GM12865 (cell line): ENCODE results near the gene KIF26B.

Source experiments
- DNase-seq: peaks from one replicate; pipeline ENCODE4 v3.0.0; 2010; ENCODE audit warnings: low read depth
- H3K4me3 ChIP-seq: 2 replicates; pipeline ENCODE4 v1.5.1; 2011; ENCODE audit warnings: mild to moderate bottlenecking, low read depth, low read length, control low read depth
- TF ChIP-seq, protein P1 (sequence below): IDR thresholded peaks from 2 replicates; pipeline ENCODE4 v1.5.1; 2011; ENCODE audit warnings: low read length, control low read depth, low read depth, inconsistent platforms; ENCODE audit not compliant: insufficient read depth; ENCODE audit errors: missing control alignments

The KIF26B gene

DNA sequence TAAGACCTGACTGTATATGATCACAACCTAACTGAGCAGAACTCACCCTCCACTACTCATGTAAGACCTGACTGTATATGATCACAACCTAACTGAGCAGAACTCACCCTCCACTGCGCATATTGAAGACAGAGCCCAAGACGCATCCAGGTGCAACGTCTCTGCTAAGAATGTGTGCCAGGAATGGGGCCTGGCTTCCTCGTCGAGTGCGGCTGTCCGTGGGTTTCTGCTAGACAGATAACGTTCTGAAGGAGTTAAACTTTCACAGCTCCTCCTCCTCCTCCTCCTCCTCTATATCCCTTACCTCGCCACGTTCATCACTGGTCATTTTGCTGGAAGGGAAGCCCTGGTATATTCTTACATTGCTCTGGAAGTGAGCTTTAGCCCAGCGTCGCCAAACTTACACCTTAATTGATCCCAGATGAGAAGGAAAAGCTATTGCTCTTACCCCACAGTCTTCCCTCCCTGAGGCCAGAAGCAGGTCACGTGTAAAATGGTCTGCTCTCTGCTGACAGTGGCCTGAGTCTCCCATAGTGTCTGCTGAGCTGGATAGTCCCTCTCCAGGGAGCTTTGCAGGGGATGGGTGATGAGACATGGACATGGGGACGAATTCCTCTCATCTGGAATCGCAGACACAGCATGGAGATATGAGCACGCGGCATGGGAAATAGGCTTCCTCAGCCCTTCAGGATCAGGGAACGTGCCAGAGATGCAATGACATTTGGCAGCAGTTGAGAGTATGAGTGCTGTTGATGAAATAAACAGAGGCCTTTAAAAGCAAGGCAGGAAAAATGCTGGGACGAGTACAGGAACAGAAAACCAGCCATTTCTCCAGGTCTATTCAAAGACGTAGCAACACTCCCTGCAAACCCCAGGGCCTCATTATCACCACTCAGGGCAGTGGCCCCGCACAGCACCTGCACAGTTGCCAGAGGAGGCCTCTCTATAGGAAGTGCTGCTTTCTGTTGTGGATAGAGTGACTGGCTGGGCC, 528.1 kb downstream of the KIF26B start:
- no peak overlapping the region for H3K4me3 ChIP-seq
- TF ChIP-seq, protein P1, sequence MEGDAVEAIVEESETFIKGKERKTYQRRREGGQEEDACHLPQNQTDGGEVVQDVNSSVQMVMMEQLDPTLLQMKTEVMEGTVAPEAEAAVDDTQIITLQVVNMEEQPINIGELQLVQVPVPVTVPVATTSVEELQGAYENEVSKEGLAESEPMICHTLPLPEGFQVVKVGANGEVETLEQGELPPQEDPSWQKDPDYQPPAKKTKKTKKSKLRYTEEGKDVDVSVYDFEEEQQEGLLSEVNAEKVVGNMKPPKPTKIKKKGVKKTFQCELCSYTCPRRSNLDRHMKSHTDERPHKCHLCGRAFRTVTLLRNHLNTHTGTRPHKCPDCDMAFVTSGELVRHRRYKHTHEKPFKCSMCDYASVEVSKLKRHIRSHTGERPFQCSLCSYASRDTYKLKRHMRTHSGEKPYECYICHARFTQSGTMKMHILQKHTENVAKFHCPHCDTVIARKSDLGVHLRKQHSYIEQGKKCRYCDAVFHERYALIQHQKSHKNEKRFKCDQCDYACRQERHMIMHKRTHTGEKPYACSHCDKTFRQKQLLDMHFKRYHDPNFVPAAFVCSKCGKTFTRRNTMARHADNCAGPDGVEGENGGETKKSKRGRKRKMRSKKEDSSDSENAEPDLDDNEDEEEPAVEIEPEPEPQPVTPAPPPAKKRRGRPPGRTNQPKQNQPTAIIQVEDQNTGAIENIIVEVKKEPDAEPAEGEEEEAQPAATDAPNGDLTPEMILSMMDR, result no peak
- no peak for DNase-seq

DNA sequence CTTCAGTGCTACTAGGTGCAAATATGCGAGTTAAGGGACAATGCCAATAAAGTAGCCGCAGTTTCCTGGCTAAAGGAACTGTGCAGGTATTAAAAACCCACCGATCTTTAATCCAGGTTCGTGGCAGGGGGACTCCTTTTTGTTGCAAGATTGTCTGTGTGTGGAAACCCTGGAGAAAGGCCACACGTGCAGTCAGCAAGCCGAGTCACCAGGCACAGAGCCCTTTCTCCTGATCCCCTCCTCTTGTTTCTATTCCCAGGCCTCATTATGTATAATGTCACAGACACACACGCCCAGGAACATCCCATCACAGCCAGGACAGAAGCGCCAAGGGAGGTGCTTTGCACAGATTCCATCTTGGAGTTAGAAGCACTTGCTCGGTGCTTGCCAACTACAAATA, 528.9 kb downstream of the KIF26B start:
- no peak for DNase-seq
- no peak overlapping the region for H3K4me3 ChIP-seq
- TF ChIP-seq, protein P1, result no peak

DNA sequence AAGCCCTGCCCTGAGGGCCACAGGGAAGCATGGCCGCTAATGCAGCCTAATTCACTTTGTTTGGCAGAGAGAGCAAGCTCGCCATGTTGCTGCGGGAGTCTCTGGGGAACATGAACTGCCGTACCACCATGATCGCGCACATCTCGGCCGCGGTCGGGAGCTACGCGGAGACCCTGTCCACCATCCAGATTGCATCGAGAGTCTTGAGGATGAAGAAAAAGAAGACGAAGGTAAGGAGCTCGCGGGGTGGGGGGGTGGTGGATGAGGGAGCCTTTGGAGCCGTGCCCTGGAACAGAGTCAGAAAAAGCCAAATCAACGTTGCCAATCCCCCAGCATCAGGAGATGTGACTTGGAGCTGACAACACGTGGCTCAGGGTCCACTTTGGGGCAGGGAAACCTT, 529.4 kb downstream of the KIF26B start:
- TF ChIP-seq, protein P1, result no peak
- no peak for DNase-seq
- no peak overlapping the region for H3K4me3 ChIP-seq

DNA sequence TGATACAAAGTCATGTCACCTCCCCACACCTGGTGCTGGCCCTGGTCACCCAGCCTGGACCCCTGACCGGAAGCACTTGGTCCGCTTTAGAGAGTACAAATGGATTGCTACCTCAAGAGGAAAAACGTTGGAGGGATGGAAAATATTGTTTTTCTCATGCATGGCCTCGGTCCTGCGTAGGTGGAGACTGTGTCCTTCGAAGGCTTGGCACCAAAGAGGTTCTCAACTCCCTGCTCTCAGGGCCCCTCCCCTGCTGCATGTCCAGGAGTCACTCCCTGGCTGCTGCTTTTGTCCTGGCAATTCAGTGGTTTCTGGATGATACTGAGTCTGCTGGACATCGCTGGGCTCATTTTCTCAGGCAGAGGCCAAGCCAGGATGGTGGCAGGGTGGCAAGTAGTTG, 529.8 kb downstream of the KIF26B start:
- H3K4me3 ChIP-seq, result no peak overlapping the region
- no peak for DNase-seq
- TF ChIP-seq, protein P1, result no peak

DNA sequence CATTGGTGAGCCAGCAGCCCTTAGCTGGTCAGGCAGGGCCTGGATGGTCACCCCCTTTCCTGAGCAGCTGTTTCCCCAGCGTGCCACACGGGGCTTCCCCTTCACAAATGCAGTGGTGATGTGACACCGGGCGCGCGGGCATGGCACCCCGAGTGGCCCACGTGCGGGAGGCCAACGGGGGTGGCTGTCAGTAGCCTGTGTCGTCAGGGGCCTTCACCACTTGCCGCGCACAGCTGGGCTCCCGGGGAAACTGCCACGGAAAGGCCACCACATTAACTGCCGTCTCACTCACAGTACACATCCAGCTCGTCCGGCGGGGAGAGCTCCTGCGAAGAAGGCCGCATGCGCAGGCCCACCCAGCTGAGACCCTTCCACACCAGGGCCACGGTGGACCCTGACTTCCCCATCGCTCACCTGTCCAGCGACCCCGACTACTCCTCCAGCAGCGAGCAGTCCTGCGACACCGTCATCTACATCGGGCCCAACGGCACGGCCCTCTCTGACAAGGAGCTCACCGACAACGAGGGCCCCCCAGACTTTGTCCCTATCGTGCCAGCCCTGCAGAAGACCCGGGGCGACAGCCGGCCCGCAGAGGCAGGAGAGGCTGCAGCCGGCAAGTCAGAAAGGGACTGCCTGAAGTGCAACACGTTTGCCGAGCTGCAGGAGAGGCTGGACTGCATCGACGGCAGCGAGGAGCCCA, 530.5 kb downstream of the KIF26B start:
- no peak for DNase-seq
- TF ChIP-seq, protein P1, result no peak
- no peak overlapping the region for H3K4me3 ChIP-seq

DNA sequence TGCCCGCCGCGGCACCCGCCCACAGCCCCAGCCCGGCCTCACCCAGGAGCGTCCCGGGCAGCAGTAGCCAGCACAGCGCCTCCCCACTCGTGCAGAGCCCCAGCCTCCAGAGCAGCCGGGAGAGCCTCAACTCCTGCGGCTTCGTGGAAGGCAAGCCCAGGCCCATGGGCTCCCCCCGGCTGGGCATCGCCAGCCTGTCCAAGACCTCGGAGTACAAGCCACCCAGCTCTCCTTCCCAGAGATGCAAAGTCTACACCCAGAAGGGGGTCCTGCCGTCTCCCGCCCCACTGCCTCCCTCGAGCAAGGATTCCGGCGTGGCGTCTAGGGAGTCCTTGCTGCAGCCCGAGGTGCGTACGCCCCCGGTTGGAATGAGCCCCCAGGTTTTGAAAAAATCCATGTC, 531.2 kb downstream of the KIF26B start:
- TF ChIP-seq, protein P1, result no peak
- no peak overlapping the region for H3K4me3 ChIP-seq
- DNase-seq, result no peak
